GM19468 (cell line): ENCODE results near the gene ANKRD13D.
"Not testable (repeated sequence)": the region's sequence is repeated elsewhere in the genome, so short reads cannot be mapped to it uniquely, and the experiment has no call there.

Experiments used
- ATAC-seq: cut with Tn5 transposase; IDR thresholded peaks from one replicate; pipeline ENCODE4 v1.9.1; 2021; ENCODE audit warnings: mild to moderate bottlenecking, moderate library complexity, moderate number of reproducible peaks; ENCODE audit not compliant: unreplicated experiment; ENCODE audit errors: extremely low read depth

The ANKRD13D gene

DNA sequence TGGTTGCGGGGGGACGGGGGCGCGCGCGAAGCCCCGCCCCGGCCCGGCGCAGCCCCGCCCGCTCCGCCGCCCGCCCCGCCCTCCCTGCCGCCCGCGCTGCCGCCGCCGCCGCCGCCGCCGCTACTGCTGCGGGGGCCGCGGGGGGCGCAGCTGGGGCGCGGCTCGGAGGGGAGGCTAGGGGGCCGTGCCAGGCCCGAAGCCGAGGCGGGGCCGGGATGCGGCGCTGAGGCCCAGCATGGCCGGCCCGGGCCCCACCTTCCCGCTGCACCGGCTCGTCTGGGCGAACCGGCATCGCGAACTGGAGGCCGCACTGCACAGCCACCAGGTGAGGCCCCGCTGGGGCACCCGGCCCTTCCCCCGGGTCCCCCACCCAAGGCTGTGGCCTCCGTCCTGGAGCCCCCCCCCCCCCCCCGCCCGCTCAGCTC lies at the start of gene ANKRD13D:
ANKRD13D (plus strand) TSS at position 78 of the 425 bp plus-strand sequence; CDS start at position 236, 158 bp downstream.
- ATAC-seq = peak; percentile 8

- peak; percentile 79 for ATAC-seq
Measured at GRCh38 chr11:67239783-67240575, 49.1 kb upstream of the ANKRD13D start.

DNA sequence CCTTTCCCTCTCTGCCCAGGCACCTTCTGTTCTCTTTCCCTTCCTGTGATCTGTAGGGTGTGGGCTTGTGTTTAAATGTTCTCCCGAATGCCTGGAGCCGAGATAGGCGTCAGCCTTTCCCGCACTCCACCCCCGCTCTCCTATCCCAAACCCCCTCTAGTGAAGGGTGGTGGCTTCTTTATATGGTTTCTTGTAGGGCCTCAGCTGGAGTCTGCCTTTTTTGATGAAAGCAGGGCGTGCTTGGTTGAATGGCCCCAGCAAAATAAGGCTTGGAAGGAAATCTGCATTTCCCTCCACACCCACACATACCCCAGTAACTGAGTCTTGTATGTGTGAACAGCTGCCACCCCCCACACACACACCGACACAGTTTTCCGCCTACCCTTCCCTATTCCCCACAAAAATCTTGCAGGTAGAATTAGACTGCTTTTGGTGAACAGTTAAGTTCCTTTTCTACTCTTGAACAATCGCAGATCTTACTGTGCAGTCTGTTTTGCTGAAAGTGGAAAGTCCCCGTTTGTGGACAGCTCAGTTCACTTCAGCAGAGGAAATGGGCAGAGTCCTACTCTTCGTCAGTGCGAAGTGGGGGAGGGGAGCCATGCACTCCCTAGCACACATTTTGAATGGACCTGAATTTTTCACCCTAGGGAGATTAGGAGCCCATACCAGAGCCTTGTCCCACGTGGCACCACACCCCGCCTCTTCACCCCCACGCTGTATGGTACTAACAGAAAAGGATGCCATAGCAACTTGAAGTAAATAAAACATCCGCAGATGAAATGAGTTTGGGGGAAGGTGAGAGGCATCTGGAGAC lies 48.3 kb upstream of the ANKRD13D start:
- no peak for ATAC-seq

DNA sequence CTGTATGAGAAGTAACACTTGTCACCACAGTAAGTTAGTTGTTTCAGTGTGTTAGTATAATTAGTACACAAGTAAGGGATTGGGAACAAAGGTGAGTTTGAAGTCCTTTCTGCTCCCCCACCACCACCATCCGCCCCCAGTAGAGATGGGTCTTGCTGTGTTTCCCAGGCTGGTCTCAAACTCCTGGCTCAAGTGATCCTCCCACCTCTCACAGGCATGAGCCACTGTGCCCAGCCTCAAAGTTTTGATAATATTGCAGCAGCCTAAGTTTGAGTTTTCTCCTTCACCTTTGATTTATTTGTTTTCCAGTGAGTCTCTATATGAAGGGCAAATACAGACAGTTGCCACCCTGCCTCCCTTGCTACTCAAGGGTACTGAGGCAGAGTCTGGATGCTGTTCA lies 46.6 kb upstream of the ANKRD13D start:
- ATAC-seq = no peak

GRCh38 chr11:67243051-67243450 lies 46.1 kb upstream of the ANKRD13D start:
- ATAC-seq = no peak

DNA sequence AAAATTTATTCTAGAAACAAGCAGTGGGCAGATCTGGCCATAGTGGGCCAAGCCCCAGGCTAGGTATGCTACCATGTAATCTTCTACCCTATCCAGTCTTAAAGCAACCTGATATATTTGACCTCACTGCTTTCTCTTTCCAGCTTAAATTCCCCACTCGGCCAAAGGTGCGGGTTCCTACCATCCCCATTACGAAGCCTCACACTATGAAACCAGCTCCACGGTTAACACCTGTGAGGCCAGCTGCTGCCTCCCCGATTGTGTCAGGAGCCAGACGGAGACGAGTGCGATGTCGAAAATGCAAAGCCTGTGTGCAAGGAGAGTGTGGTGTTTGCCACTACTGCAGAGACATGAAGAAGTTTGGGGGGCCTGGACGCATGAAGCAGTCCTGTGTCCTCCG lies 44.1 kb upstream of the ANKRD13D start:
- ATAC-seq = no peak

DNA sequence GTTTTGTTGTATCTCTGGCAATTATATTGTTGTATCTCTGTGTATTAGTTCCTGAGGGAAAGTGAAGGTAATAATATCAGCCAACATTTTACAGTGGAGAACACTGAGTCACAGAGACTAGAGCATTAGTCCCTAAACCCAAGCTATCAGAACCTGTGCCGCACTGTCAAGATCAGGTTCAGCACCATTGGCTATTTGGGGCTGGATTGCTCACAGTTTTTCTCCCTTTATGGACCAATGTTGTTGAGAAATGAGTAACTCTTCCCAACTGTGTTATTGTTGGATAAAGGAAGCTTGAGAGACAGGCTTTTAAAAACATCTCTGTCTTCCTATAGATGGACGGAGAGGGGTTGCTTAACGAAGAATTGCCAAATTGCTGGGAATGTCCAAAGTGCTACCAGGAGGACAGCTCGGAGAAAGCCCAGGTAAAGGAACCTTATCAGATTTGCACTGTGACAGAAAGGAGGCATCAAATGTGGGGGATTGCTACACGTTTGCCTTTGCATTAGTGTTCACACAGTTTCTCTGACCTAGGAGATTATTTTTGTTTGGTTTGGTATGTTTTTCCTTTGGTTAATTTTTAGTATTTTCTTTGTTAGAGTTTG lies 41.1 kb upstream of the ANKRD13D start:
- no peak for ATAC-seq

- ATAC-seq = no peak
Measured at GRCh38 chr11:67248653-67249052, 40.5 kb upstream of the ANKRD13D start.

GRCh38 chr11:67250059-67251043 lies 38.8 kb upstream of the ANKRD13D start:
- no peak for ATAC-seq

GRCh38 chr11:67251841-67252240 lies 37.3 kb upstream of the ANKRD13D start:
- no peak for ATAC-seq

DNA sequence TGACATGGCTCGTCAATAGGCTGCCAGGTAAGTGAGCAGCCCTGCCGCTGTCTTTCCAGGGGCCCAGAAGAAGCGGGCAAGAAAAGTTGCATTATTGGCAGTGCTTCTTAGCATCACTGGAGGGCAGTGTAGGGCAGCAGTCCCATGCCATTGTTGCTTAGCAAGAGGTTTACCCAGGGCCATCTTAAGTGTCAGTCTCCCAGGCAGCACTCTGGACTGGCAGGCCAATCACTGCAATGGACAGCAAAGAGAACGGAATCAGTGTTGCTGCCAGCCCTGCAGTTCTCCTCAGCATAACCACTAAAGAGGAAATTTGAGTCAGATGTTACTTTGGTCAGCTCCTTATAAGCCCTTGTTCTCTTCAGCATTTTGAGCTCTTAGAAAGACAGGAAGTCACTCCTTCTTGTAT lies 36.3 kb upstream of the ANKRD13D start:
- ATAC-seq = no peak

GRCh38 chr11:67253872-67254624 lies 35.1 kb upstream of the ANKRD13D start:
- ATAC-seq = no peak

DNA sequence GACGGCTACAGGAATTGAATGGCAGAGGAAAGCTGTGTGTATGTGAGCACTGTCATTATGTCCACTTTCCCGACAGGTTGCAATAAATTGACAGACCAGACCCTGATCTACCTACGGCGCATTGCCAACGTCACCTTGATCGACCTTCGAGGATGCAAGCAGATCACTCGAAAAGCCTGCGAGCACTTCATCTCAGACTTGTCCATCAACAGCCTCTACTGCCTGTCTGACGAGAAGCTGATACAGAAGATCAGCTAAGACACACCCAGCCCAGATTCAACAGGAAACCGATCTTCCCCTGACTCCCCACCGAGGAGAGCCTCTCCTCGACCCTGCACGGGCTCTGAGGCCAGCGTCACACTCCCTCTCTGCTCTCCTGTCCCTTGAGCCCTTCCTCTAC lies 34.3 kb upstream of the ANKRD13D start:
- ATAC-seq = no peak

DNA sequence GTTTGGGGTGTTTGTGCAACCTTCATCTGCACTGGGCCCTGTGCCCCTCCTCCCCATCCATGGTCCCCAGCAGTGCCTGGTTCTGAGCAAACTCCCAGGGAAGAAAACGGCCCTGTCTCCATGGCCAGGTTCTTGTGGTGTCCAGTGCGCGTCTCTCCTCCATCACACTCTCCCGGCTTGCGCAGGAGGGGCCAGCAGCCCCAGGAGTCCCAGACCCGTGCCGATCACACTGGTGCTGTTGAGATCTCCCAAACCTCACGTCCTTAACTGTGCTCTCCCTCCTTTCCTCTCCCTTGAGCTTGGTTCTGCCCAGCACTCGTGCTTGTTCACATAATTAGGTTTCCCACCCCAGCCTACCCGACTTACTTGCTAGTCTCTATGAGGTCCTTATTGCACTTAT lies 33.8 kb upstream of the ANKRD13D start:
- no peak for ATAC-seq

DNA sequence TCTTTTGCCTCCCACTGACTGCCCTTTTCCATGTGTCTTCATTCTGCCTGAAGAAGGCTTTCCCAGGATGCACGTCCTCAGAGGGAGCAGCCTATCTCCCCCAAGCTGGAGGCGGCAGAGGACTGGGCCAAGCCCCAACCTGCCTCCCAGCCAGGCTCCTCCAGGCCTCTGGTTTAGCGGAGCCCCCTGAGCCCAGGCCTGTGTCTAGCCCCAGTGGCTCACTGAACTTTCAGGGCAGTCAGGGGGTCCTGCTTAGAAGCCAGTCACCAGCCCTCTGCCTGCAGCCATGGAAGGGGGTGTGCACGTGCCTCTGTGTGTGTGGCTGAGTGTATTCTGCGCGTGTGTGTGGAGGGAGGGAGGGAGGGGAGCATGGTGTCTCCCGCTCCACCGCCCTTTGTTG lies 33.2 kb upstream of the ANKRD13D start:
- ATAC-seq = no peak

DNA sequence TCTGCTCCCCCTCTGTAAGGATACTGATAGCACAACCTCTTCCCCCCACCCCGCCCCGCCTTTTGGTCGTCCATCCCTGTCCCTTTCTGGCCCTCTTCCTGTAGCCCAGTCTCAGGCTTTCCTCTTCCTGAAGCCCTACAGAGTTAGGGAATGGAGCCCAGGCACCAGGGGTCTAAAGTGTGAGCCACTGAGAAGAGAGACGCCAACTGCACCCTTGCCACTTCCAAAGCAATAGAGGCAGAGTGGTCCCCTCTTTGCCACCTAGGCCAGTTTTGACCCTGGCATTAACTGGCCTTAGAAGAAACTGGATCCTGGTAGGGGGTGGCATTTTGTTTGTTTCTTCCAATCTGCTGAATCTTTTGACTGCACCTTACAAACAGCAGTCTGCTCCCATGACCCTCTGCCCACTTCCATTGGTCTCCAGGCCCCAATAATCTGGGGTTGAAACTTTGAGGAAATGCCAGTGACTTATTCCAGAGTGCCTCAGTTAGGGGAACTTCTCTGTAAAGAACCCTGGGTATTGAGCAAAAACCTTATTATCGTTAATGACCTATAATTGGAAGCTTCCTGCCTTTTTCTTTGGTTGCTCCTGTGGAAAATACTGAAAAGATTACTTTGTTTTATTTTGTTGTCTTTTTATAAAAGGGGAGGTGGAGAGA lies 32.5 kb upstream of the ANKRD13D start:
- no peak for ATAC-seq

DNA sequence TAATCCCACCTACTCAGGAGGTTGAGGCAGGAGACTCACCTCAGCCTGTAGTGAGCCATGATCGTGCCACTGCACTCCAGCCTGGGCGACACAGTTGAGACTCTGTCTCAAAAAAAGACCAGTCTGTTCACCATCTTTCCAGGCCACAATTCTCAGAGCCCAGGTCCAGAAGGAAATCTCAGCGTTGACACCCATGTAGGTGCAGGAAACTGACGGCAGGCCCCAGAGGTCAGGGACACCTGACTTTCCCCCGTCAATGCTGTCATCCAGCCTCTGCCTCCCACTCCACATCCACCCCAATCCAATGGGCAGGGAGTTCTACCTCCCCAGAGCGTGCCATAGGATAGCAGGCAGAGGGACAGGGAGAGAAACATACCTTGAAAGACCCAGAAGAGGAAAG lies 28.7 kb upstream of the ANKRD13D start:
- no peak for ATAC-seq

DNA sequence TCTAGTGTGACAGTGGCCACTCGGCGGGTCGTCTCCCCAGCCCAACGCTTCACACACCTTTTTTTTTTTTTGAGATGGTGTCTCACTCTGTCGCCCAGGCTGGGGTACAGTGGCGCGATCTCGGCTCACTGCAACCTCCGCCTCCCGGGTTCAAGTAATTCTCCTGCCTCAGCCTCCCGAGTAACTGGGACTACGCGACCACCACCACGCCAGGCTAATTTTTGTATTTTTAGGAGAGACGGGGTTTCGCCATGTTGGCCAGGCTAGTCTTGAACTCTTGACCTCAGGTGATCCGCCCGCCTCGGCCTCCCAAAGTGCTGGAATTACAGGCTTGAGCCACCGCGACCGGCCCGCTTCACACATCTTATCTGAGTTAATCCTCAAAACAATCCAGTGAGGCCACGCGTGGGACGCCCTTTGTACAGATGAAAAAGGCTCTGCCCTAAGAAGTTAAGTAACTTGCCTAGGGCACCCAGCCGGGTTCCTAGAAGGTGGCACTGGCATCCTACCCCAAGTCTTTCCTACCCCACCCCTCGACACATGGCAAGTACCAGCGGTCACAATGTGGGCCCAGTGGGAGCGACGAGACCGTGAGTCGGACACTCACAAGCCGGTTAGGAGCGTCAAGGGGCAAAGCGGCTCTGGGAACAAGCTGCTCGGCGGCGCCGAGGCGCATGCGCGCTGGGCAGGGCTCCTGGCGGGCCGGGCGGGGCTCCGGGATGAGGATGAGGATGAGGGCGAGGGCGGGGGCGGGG lies 28.0 kb upstream of the ANKRD13D start:
- ATAC-seq = not testable (repeated sequence)
